ENCODE results near the gene HRH1. TPM values are rescaled to one million over a fixed set of nuclear protein-coding genes. Genes with fewer than 3 reads are reported as not detected.

The HRH1 gene
- total RNA-seq, 2 experiments from 2014 or later: not detected

DNA sequence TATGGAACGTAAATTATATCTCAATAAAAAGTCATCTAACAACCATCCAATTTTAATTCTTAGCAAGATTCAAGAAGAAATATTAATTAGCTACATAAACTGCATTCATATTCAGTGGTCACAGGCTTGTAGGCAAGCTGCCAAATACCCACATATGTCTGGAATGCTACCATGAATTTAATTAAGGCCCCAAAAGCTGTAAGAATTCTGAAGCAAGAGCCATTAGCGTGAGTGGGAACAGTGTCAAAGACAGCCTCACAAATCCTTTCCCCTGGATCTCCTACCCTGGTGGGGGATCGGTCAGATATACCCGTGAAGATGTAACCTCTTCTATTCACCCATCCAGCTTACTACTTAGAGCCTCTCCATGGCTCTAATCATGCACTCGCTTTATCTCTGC is 157.9 kb downstream of the HRH1 start:
- ATAC-seq (ENCODE audit: poor library complexity): no peak
- intact Hi-C loops (cut with DNase I, micrococcal nuclease): no loop called here
- CTCF ChIA-PET: no interaction called here
- peaks cover 85% of the 10 kb centered on the region for H3K36me3 ChIP-seq (ENCODE audit: insufficient read depth, low read length)
- H3K9me3 Mint-ChIP-seq: no peaks in the 10 kb centered on the region
- H3K4me1 ChIP-seq (ENCODE audit: insufficient read depth, low read length): peaks cover 3% of the 10 kb centered on the region
- H3K27ac Mint-ChIP-seq: no peak overlapping the region
- no peak for DNase-seq
- POLR2A ChIA-PET: no interaction called here
- H3K27me3 ChIP-seq (ENCODE audit: control insufficient read depth in 1 of 2, insufficient read depth in 2 of 2, low read length in 2 of 2): no peaks in the 10 kb centered on the region
- H3K4me1 Mint-ChIP-seq (ENCODE audit: low read depth): no peaks in the 10 kb centered on the region
- H3K36me3 Mint-ChIP-seq (ENCODE audit: low read depth): peaks cover 87% of the 10 kb centered on the region
- no peak overlapping the region for H3K4me3 Mint-ChIP-seq
- H3K9me3 ChIP-seq (ENCODE audit: control insufficient read depth in 1 of 2, insufficient read depth in 1 of 2, low read length in 2 of 2): no peaks in the 10 kb centered on the region
- no peaks in the 10 kb centered on the region for H3K27me3 Mint-ChIP-seq
- no peak overlapping the region for H3K27ac ChIP-seq (ENCODE audit: low read depth in 1 of 2, low read length in 2 of 2)
- no peak overlapping the region for H3K4me3 ChIP-seq (ENCODE audit: low read length)
- TF ChIP-seq, protein P1, sequence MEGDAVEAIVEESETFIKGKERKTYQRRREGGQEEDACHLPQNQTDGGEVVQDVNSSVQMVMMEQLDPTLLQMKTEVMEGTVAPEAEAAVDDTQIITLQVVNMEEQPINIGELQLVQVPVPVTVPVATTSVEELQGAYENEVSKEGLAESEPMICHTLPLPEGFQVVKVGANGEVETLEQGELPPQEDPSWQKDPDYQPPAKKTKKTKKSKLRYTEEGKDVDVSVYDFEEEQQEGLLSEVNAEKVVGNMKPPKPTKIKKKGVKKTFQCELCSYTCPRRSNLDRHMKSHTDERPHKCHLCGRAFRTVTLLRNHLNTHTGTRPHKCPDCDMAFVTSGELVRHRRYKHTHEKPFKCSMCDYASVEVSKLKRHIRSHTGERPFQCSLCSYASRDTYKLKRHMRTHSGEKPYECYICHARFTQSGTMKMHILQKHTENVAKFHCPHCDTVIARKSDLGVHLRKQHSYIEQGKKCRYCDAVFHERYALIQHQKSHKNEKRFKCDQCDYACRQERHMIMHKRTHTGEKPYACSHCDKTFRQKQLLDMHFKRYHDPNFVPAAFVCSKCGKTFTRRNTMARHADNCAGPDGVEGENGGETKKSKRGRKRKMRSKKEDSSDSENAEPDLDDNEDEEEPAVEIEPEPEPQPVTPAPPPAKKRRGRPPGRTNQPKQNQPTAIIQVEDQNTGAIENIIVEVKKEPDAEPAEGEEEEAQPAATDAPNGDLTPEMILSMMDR (IDR thresholded peaks at IDR 0.05): no peak

Other genes with a start within 250 kb of the HRH1 start
- gene SLC6A1, start 161.7 kb upstream of the HRH1 start, total RNA-seq: not detected
- gene ATG7, start 117.9 kb downstream of the HRH1 start, total RNA-seq: 10 to 100 TPM; 21.4 to 25.7 TPM

All from CD4-positive, alpha-beta T cell (primary cell).